ENCODE data around the gene WIPF2.

WIPF2 gene

DNA sequence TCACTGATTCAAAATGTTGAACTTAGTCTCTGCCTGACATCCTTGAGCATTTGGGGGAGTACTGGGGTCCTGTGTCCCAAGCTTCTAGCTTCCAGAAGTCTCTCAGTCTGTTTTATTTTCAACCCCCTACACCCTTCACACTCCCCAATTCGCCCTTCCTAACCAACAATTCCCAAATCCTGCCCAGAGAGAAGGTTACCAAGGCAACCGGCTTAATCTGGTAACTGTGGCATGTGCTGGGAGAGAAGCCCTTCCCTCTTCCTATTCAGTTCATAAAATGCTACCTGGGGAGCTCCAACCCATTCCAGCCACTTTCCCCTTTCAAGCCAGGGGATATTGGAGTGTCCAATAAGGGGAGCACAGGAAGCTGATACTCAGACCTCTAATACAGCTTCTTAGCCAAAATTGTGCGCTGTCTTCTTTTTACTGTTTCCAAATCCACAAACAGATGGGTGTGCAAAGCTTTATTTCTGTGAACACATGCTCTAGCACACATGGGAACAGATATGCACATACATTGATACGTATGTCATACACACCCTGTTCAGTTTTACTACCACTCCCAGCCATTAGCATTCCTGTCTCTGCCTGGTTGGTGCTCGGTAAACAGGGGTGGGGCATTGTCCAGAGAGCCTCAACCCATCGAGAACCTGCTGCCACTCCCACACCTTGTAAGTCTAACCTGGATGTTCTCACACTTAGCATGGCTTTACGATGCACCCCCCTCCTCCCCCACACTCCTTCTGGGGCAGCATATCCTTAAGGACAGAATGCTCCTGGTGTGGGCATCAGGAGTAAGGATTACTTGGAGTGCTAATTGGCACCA lies 43.0 kb upstream of the WIPF2 start:
- no peak for TF ChIP-seq CTCF (IDR thresholded peaks at IDR 0.05; ENCODE audit: low read length, missing control alignments)
- H3K4me3 ChIP-seq (replicated peaks; ENCODE audit: low read depth, low read length) = no peak overlapping the region
- no peak for DNase-seq (ENCODE audit: low read depth)

- no peak overlapping the region for H3K4me3 ChIP-seq (replicated peaks; ENCODE audit: low read depth, low read length)
- TF ChIP-seq CTCF (IDR thresholded peaks at IDR 0.05; ENCODE audit: low read length, missing control alignments) = no peak
- DNase-seq (ENCODE audit: low read depth) = no peak
Measured at GRCh38 chr17:40176754-40177110, 42.4 kb upstream of the WIPF2 start.

GRCh38 chr17:40177275-40177874 lies 41.7 kb upstream of the WIPF2 start, which contains the start of gene RAPGEFL1:
TSS of gene RAPGEFL1 (plus strand) at chr17:40177470. CDS start at chr17:40177862, 392 bp downstream.
- TF ChIP-seq CTCF (IDR thresholded peaks at IDR 0.05; ENCODE audit: low read length, missing control alignments) = no peak
- DNase-seq (ENCODE audit: low read depth) = peak; percentile 62
- peak within 1 kb of the TSS; percentile 46 for H3K4me3 ChIP-seq (replicated peaks; ENCODE audit: low read depth, low read length)

GRCh38 chr17:40178021-40178601 lies 41.0 kb upstream of the WIPF2 start:
- DNase-seq (ENCODE audit: low read depth) = no peak
- no peak for TF ChIP-seq CTCF (IDR thresholded peaks at IDR 0.05; ENCODE audit: low read length, missing control alignments)
- no peak overlapping the region for H3K4me3 ChIP-seq (replicated peaks; ENCODE audit: low read depth, low read length)

DNA sequence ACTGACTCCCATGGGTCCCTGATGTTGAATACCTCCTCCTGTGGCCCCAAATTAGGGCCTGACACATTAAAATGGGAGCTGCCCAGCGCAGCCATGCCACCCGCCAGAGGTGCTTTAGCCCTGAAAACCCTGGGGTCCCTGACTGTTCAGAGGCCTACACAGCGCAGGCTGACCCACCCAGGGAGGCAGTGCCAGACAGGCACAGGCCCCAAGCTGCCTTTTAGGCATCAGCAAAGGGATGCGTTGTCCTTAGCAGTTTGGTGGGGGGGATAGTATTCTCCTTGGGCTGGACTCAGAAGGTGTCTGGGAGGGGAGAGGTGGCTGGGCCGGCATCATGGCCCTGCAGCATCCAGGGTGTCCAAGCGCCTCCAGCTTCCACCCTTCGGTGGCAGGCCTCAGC lies 40.4 kb upstream of the WIPF2 start:
- no peak for TF ChIP-seq CTCF (IDR thresholded peaks at IDR 0.05; ENCODE audit: low read length, missing control alignments)
- no peak overlapping the region for H3K4me3 ChIP-seq (replicated peaks; ENCODE audit: low read depth, low read length)
- no peak for DNase-seq (ENCODE audit: low read depth)

DNA sequence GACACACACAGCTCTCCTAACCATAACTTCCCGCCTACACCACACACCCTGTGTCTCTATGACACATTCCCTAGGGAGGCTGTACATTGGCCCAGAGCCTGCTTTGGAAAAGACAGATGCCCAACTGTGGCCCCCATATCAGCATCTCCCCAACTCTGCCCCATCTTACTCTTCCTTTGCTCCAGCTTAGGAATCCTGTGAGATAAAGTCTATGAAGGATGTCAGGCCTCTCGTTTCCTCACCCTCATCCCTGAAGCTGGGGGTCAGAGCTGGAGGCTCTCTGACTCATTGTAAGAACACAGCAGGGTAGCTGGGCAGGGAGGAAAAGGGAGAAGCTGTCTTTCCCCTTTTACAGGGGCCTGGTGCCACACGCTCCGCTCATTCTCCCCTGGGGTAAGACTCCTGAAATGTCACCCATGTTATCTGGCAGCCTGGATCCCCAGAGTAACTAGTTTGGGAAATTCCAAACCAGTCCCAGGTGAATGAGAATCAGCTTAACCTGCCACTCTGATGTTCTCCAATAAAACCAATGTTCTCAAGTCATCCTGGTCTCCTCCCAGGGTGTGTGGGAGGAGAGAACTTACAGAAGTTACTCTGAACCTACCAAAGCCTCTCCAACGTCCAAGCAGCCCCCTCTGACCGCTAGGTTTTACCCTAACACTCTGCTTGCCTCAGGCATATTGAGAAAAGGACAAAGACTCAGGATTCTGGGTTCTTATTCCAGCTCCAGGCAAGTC lies 39.0 kb upstream of the WIPF2 start:
- no peak overlapping the region for H3K4me3 ChIP-seq (replicated peaks; ENCODE audit: low read depth, low read length)
- no peak for TF ChIP-seq CTCF (IDR thresholded peaks at IDR 0.05; ENCODE audit: low read length, missing control alignments)
- peak; percentile 46 for DNase-seq (ENCODE audit: low read depth)
